ENCODE data around the gene CHRNA4.

CHRNA4 gene

DNA sequence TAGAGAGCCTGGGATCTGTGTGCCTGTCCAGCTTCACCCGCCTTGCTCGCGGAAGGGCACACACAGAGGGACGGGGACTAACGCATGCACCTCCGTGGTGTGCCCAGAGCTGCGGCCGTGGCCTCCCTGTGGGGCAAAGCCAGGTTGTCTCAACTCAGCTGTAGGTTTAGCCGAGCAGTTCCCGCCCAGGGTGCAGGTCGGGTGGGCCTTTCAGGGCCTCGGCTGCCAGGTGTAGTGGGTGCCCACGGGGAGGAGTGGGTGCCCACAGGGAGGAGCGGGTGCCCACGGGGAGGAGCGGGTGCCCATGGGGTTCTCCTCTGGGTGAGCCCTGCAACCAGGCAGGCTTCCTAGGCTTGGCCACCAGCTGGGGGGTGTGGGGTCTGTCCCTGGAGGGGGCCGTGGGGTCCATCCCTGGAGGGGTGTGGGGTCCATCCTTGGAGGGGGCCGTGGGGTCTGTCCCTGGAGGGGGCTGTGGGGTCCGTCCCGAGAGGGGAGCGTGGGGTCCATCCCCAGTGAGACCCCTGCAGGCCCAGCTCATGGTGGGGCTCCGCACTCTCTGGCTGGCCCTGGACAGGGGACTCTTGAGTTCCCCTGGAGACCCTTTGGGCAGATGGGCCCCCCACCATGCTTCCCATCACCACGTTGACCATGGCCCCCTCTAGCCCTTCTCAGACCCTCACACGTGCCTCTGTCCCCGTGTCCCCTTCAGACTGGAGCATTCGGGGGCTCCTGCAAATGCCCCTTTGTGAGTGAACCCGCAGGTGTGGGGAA is 37.8 kb upstream of the CHRNA4 start:
- TF ChIP-seq MAX (IDR thresholded peaks at IDR 0.05; ENCODE audit: low read depth, low read length): no peak
- TF ChIP-seq POLR2A (IDR thresholded peaks at IDR 0.05; ENCODE audit: extremely low read depth, insufficient read length): no peak
- TF ChIP-seq MYC (IDR thresholded peaks at IDR 0.05; ENCODE audit: low read depth, low read length): no peak
- TF ChIP-seq, protein P1, sequence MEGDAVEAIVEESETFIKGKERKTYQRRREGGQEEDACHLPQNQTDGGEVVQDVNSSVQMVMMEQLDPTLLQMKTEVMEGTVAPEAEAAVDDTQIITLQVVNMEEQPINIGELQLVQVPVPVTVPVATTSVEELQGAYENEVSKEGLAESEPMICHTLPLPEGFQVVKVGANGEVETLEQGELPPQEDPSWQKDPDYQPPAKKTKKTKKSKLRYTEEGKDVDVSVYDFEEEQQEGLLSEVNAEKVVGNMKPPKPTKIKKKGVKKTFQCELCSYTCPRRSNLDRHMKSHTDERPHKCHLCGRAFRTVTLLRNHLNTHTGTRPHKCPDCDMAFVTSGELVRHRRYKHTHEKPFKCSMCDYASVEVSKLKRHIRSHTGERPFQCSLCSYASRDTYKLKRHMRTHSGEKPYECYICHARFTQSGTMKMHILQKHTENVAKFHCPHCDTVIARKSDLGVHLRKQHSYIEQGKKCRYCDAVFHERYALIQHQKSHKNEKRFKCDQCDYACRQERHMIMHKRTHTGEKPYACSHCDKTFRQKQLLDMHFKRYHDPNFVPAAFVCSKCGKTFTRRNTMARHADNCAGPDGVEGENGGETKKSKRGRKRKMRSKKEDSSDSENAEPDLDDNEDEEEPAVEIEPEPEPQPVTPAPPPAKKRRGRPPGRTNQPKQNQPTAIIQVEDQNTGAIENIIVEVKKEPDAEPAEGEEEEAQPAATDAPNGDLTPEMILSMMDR (IDR thresholded peaks at IDR 0.05; ENCODE audit: low read depth, low read length): no peak
- no peak overlapping the region for H3K4me3 ChIP-seq (ENCODE audit: low read depth, low read length)
- no peak for DNase-seq (ENCODE audit: low read depth)

- TF ChIP-seq MAX (IDR thresholded peaks at IDR 0.05; ENCODE audit: low read depth, low read length) (no peak), POLR2A (IDR thresholded peaks at IDR 0.05; ENCODE audit: extremely low read depth, insufficient read length) (no peak), MYC (IDR thresholded peaks at IDR 0.05; ENCODE audit: low read depth, low read length) (no peak)
- TF ChIP-seq, protein P1 (IDR thresholded peaks at IDR 0.05; ENCODE audit: low read depth, low read length): no peak
- DNase-seq (ENCODE audit: low read depth): no peak
- no peak overlapping the region for H3K4me3 ChIP-seq (ENCODE audit: low read depth, low read length)
Measured at GRCh38 chr20:63397946-63398450, 36.8 kb upstream of the CHRNA4 start.

DNA sequence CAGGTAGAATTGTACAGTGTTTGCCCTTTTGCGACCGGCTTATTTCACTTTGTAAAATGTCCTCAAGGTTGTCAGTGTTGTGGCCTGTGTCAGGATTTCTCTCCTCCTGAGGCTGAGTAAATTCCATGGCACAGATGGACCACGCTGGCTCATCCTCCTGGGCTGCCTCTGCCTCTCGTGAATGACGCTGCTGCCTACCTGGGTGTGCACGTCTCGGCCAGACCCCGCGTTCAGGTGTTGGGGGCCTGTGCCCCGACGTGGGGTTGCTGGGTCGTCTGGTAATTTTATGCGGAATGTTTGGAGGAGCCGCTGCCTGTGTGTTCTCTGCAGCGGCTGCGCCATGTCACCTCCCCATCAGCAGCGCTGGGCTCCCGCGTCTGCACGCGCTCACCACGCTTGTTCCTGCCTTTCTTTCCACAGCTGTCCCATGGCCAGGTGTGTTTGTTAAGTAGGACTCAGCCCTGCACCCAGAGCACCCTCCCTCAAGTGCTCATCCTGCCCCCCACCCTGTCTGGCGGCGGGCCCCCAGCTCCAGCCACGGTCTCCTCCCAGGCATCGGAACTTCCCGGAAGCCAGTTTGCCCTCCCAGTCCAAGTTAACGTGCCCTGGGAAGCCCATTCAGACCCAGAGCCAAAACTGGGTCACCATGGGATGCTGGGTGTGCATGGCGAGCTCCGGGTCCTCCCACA is 36.1 kb upstream of the CHRNA4 start:
- TF ChIP-seq, protein P1 (IDR thresholded peaks at IDR 0.05; ENCODE audit: low read depth, low read length): no peak
- TF ChIP-seq MYC (IDR thresholded peaks at IDR 0.05; ENCODE audit: low read depth, low read length): no peak
- TF ChIP-seq MAX (IDR thresholded peaks at IDR 0.05; ENCODE audit: low read depth, low read length): no peak
- TF ChIP-seq POLR2A (IDR thresholded peaks at IDR 0.05; ENCODE audit: extremely low read depth, insufficient read length): no peak
- no peak for DNase-seq (ENCODE audit: low read depth)
- H3K4me3 ChIP-seq (ENCODE audit: low read depth, low read length): no peak overlapping the region

- no peak for DNase-seq (ENCODE audit: low read depth)
- no peak for TF ChIP-seq MYC (IDR thresholded peaks at IDR 0.05; ENCODE audit: low read depth, low read length)
- TF ChIP-seq, protein P1 (IDR thresholded peaks at IDR 0.05; ENCODE audit: low read depth, low read length): no peak
- TF ChIP-seq MAX (IDR thresholded peaks at IDR 0.05; ENCODE audit: low read depth, low read length): no peak
- TF ChIP-seq POLR2A (IDR thresholded peaks at IDR 0.05; ENCODE audit: extremely low read depth, insufficient read length): no peak
- H3K4me3 ChIP-seq (ENCODE audit: low read depth, low read length): no peak overlapping the region
Measured at GRCh38 chr20:63396300-63396699, 35.2 kb upstream of the CHRNA4 start.

DNA sequence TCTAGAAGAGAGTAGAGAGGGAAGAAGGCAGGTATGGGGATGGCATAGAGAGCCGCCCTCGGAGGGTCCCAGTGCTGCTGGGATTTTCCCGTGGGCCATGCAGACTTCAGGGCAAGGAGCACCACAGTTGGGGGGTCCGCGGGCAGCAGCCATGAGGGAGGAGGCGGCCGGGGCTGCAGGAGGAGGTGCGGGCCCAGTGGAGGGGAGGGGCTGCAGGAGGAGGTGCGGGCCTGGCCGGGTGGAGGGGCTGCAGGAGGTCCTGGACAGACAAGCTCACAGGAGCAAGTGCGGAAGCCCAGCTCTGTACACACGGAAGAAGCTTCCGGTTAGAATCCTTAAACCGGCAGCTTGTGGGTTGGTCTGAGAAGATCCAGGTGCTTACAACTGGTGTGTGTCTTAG is 34.6 kb upstream of the CHRNA4 start:
- H3K4me3 ChIP-seq (ENCODE audit: low read depth, low read length): no peak overlapping the region
- no peak for DNase-seq (ENCODE audit: low read depth)
- TF ChIP-seq MYC (IDR thresholded peaks at IDR 0.05; ENCODE audit: low read depth, low read length): no peak
- TF ChIP-seq, protein P1 (IDR thresholded peaks at IDR 0.05; ENCODE audit: low read depth, low read length): no peak
- TF ChIP-seq POLR2A (IDR thresholded peaks at IDR 0.05; ENCODE audit: extremely low read depth, insufficient read length): no peak
- no peak for TF ChIP-seq MAX (IDR thresholded peaks at IDR 0.05; ENCODE audit: low read depth, low read length)
